Measurements from ENCODE around the gene SH3RF2.
A peak's percentile ranks its signal among the peaks of the same experiment; 100 is the strongest.

The SH3RF2 gene

DNA sequence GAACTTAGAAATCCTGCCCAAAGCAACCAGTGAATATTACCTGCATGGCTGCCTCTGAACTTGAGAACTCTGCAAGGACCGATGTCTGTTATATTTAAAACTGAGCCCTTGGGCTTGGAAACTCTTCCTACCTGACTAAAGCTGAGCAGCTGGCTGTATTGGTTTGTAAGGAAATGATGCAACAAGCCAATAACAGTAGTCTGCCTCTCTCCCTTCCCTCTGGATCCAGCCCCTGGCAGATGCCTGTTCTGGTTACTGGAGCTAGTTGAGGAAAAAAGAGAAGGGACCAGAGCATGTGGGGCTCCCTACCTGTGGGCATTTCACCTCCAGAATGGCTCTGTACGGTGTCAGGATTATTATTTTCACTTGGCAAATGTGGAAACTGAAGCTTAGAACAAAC is 34.7 kb downstream of the SH3RF2 start:
- TF ChIP-seq EZH2 (IDR thresholded peaks at IDR 0.05) = no peak
- TF ChIP-seq POLR2AphosphoS5 (IDR thresholded peaks at IDR 0.05; ENCODE audit: borderline replicate concordance, low read depth, low read length) = no peak
- no peak for TF ChIP-seq FOXP2 (optimal IDR thresholded peaks at IDR 0.05; ENCODE audit: control extremely low read depth, extremely low read length, insufficient read depth)

DNA sequence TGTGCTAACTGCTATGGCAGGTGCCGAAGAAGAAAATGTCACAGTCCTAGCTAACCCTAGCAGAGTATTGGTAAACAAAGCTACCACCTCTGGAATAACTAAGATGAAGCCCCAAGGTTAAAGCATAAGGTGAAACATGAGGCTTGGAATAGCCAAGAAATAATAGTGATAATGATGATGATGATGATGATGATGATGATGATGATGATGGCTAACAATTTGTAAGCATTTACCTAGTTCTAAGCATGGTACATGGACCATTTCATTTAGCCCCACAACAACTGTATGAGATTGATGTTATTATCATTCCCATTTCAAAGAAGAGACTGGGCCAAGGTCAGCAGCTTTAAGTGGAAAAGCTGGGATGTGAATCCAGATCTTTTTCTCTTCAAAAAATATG is 35.3 kb downstream of the SH3RF2 start:
- Histone ChIP-seq H3K9ac (ENCODE audit: insufficient read length) (no peak overlapping the region), H3K9me3 (ENCODE audit: low read depth, low read length) (no peaks in the 10 kb centered on the region), H3K36me3 (ENCODE audit: insufficient read depth, low read length) (no peaks in the 10 kb centered on the region), H3K27ac (no peak overlapping the region), H3K4me3 (no peak overlapping the region)
- DNase-seq (ENCODE audit: low read depth, low spot score) = no peak
- TF ChIP-seq EZH2 (IDR thresholded peaks at IDR 0.05) (no peak), FOXP2 (optimal IDR thresholded peaks at IDR 0.05; ENCODE audit: control extremely low read depth, extremely low read length, insufficient read depth) (no peak), POLR2AphosphoS5 (IDR thresholded peaks at IDR 0.05; ENCODE audit: borderline replicate concordance, low read depth, low read length) (no peak)

More for the DNA sequence above, 34.7 kb downstream of the SH3RF2 start:
- H3K36me3 ChIP-seq (ENCODE audit: insufficient read depth, low read length) = no peaks in the 10 kb centered on the region
- no peak overlapping the region for H3K9ac ChIP-seq (ENCODE audit: insufficient read length)
- no peak overlapping the region; the same call in 1 of the 2 replicates for H3K4me3 ChIP-seq
- no peaks in the 10 kb centered on the region for H3K9me3 ChIP-seq (ENCODE audit: low read depth, low read length)
- DNase-seq (ENCODE audit: low read depth, low spot score) = no peak
- H3K27ac ChIP-seq = no peak overlapping the region

DNA sequence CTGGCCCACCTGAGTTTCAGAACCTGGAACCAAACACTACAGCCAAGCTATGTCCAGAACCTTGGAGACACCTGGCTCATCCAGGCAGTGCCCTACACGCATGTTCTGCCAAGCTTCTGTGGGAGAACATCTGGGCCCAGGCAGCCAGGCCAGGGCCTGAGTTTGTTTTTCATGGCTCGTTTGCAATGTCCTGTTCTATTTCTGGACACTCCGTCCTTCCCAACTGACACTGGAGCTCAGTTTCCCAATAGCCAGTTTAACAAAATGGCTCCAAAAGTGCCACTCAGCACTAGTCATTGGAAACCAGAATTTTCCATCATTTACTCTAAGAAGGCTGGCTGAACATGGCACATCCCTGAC is 38.6 kb downstream of the SH3RF2 start:
- Histone ChIP-seq H3K36me3 (ENCODE audit: insufficient read depth, low read length) (no peaks in the 10 kb centered on the region), H3K9ac (ENCODE audit: insufficient read length) (no peak overlapping the region), H3K27ac (no peak overlapping the region), H3K9me3 (ENCODE audit: low read depth, low read length) (no peaks in the 10 kb centered on the region), H3K4me3 (no peak overlapping the region)
- DNase-seq (ENCODE audit: low read depth, low spot score) = no peak
- TF ChIP-seq POLR2AphosphoS5 (IDR thresholded peaks at IDR 0.05; ENCODE audit: borderline replicate concordance, low read depth, low read length) (no peak), FOXP2 (optimal IDR thresholded peaks at IDR 0.05; ENCODE audit: control extremely low read depth, extremely low read length, insufficient read depth) (no peak), EZH2 (IDR thresholded peaks at IDR 0.05) (no peak)

DNA sequence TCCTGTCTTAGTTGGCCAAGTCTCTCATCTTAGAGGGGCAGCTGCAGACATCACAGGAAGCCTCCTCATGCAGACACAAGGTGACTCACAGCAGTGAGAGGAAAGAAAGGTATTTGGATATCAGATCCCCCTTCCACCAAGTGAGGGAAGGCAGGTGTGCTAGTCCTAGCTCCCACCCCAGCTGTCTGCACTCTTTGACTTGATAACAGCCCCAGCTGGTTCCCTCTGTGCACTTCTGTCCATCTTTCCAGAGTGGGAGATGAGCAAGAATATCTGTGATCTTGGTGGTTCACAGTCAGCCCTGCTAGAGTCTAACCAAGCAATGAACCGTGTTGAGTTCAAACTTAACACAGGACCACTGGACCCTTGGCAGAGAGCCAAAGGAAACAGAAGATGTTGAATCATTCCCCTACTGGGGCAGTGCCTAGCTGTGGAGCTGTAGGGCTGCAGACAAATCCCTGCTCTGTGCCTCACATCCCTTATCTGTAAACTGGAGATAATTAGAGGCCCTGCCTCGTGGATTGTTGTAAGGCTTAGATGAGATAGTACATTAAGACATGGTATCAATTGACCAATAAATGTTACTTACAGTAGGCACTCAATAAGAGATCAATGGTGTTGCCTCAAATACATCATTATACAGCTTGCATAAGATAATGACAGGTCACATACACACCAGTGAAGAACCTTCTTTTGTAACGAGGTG is 39.1 kb downstream of the SH3RF2 start:
- Histone ChIP-seq H3K9me3 (ENCODE audit: low read depth, low read length) (no peaks in the 10 kb centered on the region), H3K27ac (no peak overlapping the region), H3K36me3 (ENCODE audit: insufficient read depth, low read length) (no peaks in the 10 kb centered on the region), H3K4me3 (no peak overlapping the region), H3K9ac (ENCODE audit: insufficient read length) (no peak overlapping the region)
- no peak for DNase-seq (ENCODE audit: low read depth, low spot score)
- TF ChIP-seq POLR2AphosphoS5 (IDR thresholded peaks at IDR 0.05; ENCODE audit: borderline replicate concordance, low read depth, low read length) = no peak
- no peak for TF ChIP-seq EZH2 (IDR thresholded peaks at IDR 0.05)
- TF ChIP-seq FOXP2 (optimal IDR thresholded peaks at IDR 0.05; ENCODE audit: control extremely low read depth, extremely low read length, insufficient read depth) = no peak

DNA sequence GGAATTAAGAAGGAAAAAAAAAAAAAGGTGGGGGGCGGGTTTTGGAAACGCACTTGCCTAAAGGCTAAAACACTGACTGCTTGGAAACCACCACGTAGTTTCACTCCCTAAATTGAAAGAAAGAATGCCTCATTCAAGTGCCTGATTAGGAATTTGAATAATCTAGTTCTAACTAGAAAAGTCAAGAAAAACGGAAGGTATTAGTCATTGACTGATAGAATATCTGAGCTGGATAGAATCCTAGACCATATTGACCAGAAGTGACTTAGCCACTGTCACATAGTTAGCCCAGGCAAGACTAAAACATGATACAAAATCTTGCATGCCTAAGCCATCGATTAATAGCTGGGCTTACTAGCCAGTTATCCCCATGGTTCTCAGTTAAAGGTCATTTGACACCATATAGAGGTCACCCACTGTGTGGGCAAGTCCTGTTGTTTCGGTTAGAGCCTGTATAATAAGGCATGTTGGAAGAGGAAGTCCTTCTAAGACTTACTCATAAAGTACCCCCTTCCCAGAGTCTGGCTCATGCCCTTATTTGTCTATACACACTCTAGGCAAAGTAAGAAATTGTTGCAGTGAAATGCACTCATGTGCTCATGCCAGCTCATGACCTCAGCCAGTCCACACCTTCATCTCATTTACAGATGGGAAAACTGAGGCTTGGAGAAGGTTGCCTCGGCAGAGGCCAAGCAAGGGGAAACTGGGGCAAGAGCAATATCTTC is 40.2 kb downstream of the SH3RF2 start:
- Histone ChIP-seq H3K9ac (ENCODE audit: insufficient read length) (no peak overlapping the region), H3K36me3 (ENCODE audit: insufficient read depth, low read length) (no peaks in the 10 kb centered on the region), H3K4me3 (no peak overlapping the region; the same call in 1 of the 2 replicates), H3K27ac (no peak overlapping the region), H3K9me3 (ENCODE audit: low read depth, low read length) (no peaks in the 10 kb centered on the region)
- DNase-seq (ENCODE audit: low read depth, low spot score) = no peak
- no peak for TF ChIP-seq POLR2AphosphoS5 (IDR thresholded peaks at IDR 0.05; ENCODE audit: borderline replicate concordance, low read depth, low read length)
- TF ChIP-seq FOXP2 (optimal IDR thresholded peaks at IDR 0.05; ENCODE audit: control extremely low read depth, extremely low read length, insufficient read depth) = no peak
- TF ChIP-seq EZH2 (IDR thresholded peaks at IDR 0.05) = no peak

DNA sequence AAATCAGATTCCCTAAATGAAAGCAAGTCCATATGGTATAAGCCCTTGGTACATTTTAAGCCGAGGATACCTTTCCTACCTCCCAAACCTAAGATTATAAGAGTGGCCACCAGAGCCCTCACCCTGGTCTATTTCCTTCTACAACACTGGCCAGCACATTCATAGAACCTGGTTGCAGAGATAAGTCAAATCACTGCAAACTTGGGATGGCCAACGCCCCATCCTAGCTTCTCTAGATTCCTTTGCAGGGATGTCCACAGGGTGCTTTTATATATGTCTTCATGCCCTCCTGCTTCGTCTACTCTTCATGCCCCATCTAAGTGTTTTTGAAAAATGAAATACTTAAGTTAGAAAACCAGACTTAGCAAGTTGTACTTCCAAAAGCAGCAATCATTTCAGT is 41.8 kb downstream of the SH3RF2 start:
- TF ChIP-seq FOXP2 (optimal IDR thresholded peaks at IDR 0.05; ENCODE audit: control extremely low read depth, extremely low read length, insufficient read depth) = no peak
- no peak for TF ChIP-seq POLR2AphosphoS5 (IDR thresholded peaks at IDR 0.05; ENCODE audit: borderline replicate concordance, low read depth, low read length)
- no peak for TF ChIP-seq EZH2 (IDR thresholded peaks at IDR 0.05)
- no peak overlapping the region for H3K9ac ChIP-seq (ENCODE audit: insufficient read length)
- no peak for DNase-seq (ENCODE audit: low read depth, low spot score)
- H3K4me3 ChIP-seq = peak overlapping the region; percentile 5; the same call in 1 of the 2 replicates
- H3K27ac ChIP-seq = 0 out of 2 replicates have a peak overlapping the region, but pooled peaks have one; percentile 32
- no peaks in the 10 kb centered on the region for H3K9me3 ChIP-seq (ENCODE audit: low read depth, low read length)
- H3K36me3 ChIP-seq (ENCODE audit: insufficient read depth, low read length) = no peaks in the 10 kb centered on the region

DNA sequence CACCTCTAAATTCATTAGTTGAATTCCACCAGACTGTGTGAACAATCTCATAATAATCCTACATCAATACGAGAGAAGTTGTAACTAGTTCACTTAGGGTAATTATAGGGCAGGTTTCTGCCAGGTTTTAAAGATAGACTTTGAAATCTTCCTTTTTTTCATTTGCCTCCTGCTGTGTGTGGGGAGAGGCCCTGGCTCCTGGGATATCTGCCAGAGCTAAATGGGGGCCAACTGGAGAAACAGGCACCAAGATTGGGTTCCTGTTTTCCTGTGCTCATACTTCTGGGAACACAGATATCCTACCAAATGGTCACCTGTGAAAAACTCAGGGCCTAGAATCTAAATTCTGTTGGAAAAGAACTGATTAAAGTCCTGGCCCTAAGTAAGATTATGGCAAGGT is 42.3 kb downstream of the SH3RF2 start:
- Histone ChIP-seq H3K9me3 (ENCODE audit: low read depth, low read length) (no peaks in the 10 kb centered on the region), H3K4me3 (peak overlapping the region; percentile 5; the same call in 1 of the 2 replicates), H3K9ac (ENCODE audit: insufficient read length) (no peak overlapping the region), H3K36me3 (ENCODE audit: insufficient read depth, low read length) (no peaks in the 10 kb centered on the region), H3K27ac (0 out of 2 replicates have a peak overlapping the region, but pooled peaks have one; percentile 32)
- DNase-seq (ENCODE audit: low read depth, low spot score) = no peak
- TF ChIP-seq EZH2 (IDR thresholded peaks at IDR 0.05) = no peak
- no peak for TF ChIP-seq POLR2AphosphoS5 (IDR thresholded peaks at IDR 0.05; ENCODE audit: borderline replicate concordance, low read depth, low read length)
- TF ChIP-seq FOXP2 (optimal IDR thresholded peaks at IDR 0.05; ENCODE audit: control extremely low read depth, extremely low read length, insufficient read depth) = no peak
